ENCODE data around the gene TMEM178B. TPM values are rescaled to one million over a fixed set of nuclear protein-coding genes. Genes with fewer than 3 reads are reported as not detected.

Gene TMEM178B
- total RNA-seq, 1 experiment from 2014 or later = not detected

GRCh38 chr7:141302617-141303016 lies 228.8 kb downstream of the TMEM178B start:
- H3K9me3 Mint-ChIP-seq (ENCODE audit: unreplicated experiment) = peaks cover 28% of the 10 kb centered on the region
- H3K27ac Mint-ChIP-seq (ENCODE audit: low read depth, unreplicated experiment) = no peak overlapping the region
- H3K4me1 Mint-ChIP-seq (ENCODE audit: insufficient read depth, unreplicated experiment) = no peaks in the 10 kb centered on the region
- no peak for DNase-seq (ENCODE audit: unreplicated experiment)
- TF ChIP-seq, protein P1, sequence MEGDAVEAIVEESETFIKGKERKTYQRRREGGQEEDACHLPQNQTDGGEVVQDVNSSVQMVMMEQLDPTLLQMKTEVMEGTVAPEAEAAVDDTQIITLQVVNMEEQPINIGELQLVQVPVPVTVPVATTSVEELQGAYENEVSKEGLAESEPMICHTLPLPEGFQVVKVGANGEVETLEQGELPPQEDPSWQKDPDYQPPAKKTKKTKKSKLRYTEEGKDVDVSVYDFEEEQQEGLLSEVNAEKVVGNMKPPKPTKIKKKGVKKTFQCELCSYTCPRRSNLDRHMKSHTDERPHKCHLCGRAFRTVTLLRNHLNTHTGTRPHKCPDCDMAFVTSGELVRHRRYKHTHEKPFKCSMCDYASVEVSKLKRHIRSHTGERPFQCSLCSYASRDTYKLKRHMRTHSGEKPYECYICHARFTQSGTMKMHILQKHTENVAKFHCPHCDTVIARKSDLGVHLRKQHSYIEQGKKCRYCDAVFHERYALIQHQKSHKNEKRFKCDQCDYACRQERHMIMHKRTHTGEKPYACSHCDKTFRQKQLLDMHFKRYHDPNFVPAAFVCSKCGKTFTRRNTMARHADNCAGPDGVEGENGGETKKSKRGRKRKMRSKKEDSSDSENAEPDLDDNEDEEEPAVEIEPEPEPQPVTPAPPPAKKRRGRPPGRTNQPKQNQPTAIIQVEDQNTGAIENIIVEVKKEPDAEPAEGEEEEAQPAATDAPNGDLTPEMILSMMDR (IDR thresholded peaks at IDR 0.05; ENCODE audit: unreplicated experiment) = no peak
- POLR2A ChIA-PET = no interaction called here
- CTCF ChIA-PET = interaction anchor here (0.5 to 0.6 kb wide), 2 partner anchors 188 to 907 kb away, joined by 3 read pairs; no protein-coding TSS in a partner anchor
- BruUV-seq (replicated peaks) = no TSS peak
- no peaks in the 10 kb centered on the region for H3K36me3 Mint-ChIP-seq (ENCODE audit: insufficient read depth, unreplicated experiment)
- no peaks in the 10 kb centered on the region for H3K27me3 Mint-ChIP-seq (ENCODE audit: insufficient read depth, unreplicated experiment)
- intact Hi-C loops (cut with micrococcal nuclease) = no loop called here
- no peak overlapping the region for H3K4me3 Mint-ChIP-seq (ENCODE audit: unreplicated experiment)

DNA sequence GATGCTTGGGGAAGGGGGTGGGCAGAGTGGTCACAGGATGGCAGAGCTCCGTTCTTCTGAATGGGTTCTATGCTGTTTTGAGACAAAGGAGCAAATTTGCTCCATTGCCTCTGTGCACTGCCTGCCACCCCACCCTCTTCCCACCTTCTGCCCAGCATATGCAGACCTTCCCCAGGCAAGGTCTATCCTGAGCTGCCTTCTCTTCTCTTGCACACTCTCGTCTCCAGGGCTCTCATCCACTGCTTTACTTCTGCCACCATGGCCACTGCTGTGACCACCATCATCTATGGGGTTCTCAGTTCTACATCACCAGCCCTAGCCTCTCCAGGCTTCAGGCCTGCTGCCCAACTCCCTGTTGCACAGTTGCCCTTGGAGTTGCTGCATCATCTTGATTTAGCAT lies 230.4 kb downstream of the TMEM178B start:
- H3K4me3 Mint-ChIP-seq (ENCODE audit: unreplicated experiment) = no peak overlapping the region
- no TSS peak for BruUV-seq (replicated peaks)
- DNase-seq (ENCODE audit: unreplicated experiment) = no peak
- H3K27ac Mint-ChIP-seq (ENCODE audit: low read depth, unreplicated experiment) = no peak overlapping the region
- CTCF ChIA-PET = no interaction called here
- intact Hi-C loops (cut with micrococcal nuclease) = no loop called here
- H3K36me3 Mint-ChIP-seq (ENCODE audit: insufficient read depth, unreplicated experiment) = no peaks in the 10 kb centered on the region
- POLR2A ChIA-PET = no interaction called here
- TF ChIP-seq, protein P1 (IDR thresholded peaks at IDR 0.05; ENCODE audit: unreplicated experiment) = no peak
- H3K9me3 Mint-ChIP-seq (ENCODE audit: unreplicated experiment) = peaks cover 22% of the 10 kb centered on the region
- H3K27me3 Mint-ChIP-seq (ENCODE audit: insufficient read depth, unreplicated experiment) = no peaks in the 10 kb centered on the region
- H3K4me1 Mint-ChIP-seq (ENCODE audit: insufficient read depth, unreplicated experiment) = no peaks in the 10 kb centered on the region

- no peak for DNase-seq (ENCODE audit: unreplicated experiment)
- ChIA-PET POLR2A (no interaction called here), CTCF (interaction anchor here (0.6 to 1.0 kb wide), 3 partner anchors 38 to 567 kb away, joined by 3 to 8 read pairs (median 5); no protein-coding TSS in a partner anchor)
- no TSS peak for BruUV-seq (replicated peaks)
- Mint-ChIP-seq H3K4me3 (ENCODE audit: unreplicated experiment) (no peak overlapping the region), H3K4me1 (ENCODE audit: insufficient read depth, unreplicated experiment) (no peaks in the 10 kb centered on the region), H3K36me3 (ENCODE audit: insufficient read depth, unreplicated experiment) (no peaks in the 10 kb centered on the region), H3K27ac (ENCODE audit: low read depth, unreplicated experiment) (no peak overlapping the region), H3K27me3 (ENCODE audit: insufficient read depth, unreplicated experiment) (no peaks in the 10 kb centered on the region), H3K9me3 (ENCODE audit: unreplicated experiment) (peaks cover 13% of the 10 kb centered on the region)
- TF ChIP-seq, protein P1 (IDR thresholded peaks at IDR 0.05; ENCODE audit: unreplicated experiment) = no peak
- intact Hi-C loops (cut with micrococcal nuclease) = no loop called here
Measured at GRCh38 chr7:141306081-141306480, 232.2 kb downstream of the TMEM178B start.

- TF ChIP-seq, protein P1 (IDR thresholded peaks at IDR 0.05; ENCODE audit: unreplicated experiment) = no peak
- Mint-ChIP-seq H3K9me3 (ENCODE audit: unreplicated experiment) (peaks cover 23% of the 10 kb centered on the region), H3K27ac (ENCODE audit: low read depth, unreplicated experiment) (no peak overlapping the region), H3K36me3 (ENCODE audit: insufficient read depth, unreplicated experiment) (no peaks in the 10 kb centered on the region), H3K4me1 (ENCODE audit: insufficient read depth, unreplicated experiment) (no peaks in the 10 kb centered on the region), H3K27me3 (ENCODE audit: insufficient read depth, unreplicated experiment) (no peaks in the 10 kb centered on the region), H3K4me3 (ENCODE audit: unreplicated experiment) (no peak overlapping the region)
- no peak for DNase-seq (ENCODE audit: unreplicated experiment)
- ChIA-PET CTCF (no interaction called here), POLR2A (no interaction called here)
- intact Hi-C loops (cut with micrococcal nuclease) = no loop called here
- BruUV-seq (replicated peaks) = no TSS peak
Measured at GRCh38 chr7:141312395-141312794, 238.5 kb downstream of the TMEM178B start.
